ENCODE measurements around the gene KDM4B.

The KDM4B gene

DNA sequence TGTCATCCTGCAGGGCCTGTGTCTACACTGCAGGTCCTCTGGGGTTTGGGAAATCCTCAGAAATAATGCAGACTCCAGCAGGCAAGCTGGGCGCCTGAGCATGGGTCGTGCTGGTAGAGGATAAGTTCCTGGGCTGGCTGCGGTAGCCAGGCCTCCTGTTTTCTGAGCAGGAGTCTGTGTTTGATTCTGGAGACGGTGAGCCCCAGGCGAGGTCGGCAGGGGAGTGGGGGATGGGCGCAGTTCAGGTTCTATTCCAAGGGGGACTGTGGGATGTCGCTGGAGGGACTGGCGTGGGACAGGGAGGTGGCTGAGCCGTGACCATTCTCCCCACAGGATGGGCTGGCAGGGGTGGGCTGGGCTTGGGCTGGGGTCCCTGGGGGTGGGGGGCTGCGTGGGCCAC is 154.7 kb downstream of the KDM4B start:
- H3K27ac ChIP-seq, result no peak overlapping the region
- no peak for TF ChIP-seq ZFX (IDR thresholded peaks at IDR 0.05)
- TF ChIP-seq, protein P1, sequence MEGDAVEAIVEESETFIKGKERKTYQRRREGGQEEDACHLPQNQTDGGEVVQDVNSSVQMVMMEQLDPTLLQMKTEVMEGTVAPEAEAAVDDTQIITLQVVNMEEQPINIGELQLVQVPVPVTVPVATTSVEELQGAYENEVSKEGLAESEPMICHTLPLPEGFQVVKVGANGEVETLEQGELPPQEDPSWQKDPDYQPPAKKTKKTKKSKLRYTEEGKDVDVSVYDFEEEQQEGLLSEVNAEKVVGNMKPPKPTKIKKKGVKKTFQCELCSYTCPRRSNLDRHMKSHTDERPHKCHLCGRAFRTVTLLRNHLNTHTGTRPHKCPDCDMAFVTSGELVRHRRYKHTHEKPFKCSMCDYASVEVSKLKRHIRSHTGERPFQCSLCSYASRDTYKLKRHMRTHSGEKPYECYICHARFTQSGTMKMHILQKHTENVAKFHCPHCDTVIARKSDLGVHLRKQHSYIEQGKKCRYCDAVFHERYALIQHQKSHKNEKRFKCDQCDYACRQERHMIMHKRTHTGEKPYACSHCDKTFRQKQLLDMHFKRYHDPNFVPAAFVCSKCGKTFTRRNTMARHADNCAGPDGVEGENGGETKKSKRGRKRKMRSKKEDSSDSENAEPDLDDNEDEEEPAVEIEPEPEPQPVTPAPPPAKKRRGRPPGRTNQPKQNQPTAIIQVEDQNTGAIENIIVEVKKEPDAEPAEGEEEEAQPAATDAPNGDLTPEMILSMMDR (conservative IDR thresholded peaks at IDR 0.05), result no peak

DNA sequence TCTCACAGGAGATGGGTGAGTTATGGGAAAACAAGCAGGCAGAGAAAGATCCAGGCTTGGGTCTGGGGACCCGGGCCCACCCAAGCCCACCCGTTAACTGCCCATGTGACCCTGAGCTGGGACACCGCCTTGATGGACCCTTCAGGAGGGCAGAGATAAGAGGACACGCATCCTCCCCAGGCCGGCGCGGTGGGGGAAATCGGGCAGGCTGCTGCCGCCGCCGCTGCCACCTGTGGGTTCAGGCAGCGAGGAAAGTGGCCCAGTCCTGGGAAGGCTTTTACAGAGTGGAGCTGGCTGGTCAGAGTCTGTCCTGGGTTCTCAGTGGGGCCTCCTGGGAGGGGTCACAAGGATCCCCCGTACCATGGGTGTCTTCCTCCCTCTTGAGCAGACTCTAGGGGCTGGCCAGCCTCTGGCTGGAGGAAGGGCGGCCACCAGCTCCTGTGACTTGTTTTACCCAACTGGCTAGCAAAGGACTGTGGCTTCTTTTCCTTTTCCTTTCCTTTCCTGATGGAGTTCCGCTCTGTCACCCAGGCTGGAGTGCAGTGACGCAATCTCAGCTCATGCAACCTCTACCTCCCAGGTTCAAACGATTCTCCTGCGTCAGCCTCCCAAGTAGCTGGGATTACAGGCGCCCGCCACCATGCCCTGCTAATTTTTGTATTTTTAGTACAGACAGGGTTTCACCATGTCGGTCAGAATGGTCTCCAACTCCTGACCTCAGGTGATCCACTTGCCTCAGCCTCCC is 155.4 kb downstream of the KDM4B start:
- no peak overlapping the region for H3K27ac ChIP-seq
- no peak for TF ChIP-seq ZFX (IDR thresholded peaks at IDR 0.05)
- TF ChIP-seq, protein P1 (conservative IDR thresholded peaks at IDR 0.05), result no peak

DNA sequence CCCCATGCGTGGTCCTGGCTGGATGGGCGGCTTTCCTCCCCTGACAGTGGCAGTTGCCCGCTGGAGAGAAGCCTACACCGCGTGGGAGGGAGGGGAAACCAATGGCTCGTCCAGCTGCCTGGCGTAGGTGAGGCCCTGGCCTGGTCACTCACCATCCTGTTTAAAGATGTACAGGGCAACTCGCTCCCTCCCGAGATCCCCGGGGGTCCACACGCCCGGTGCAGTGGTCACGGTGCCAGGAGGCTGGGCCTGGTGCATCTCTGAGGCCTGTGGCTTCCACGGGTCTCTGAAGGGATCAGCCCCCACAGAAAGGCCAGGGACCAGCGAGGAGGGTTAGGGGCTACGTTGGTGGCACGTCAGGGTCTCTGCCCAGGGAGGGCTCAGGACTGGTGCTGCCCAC is 156.5 kb downstream of the KDM4B start:
- no peak overlapping the region for H3K27ac ChIP-seq
- TF ChIP-seq, protein P1 (conservative IDR thresholded peaks at IDR 0.05), result no peak
- no peak for TF ChIP-seq ZFX (IDR thresholded peaks at IDR 0.05)

DNA sequence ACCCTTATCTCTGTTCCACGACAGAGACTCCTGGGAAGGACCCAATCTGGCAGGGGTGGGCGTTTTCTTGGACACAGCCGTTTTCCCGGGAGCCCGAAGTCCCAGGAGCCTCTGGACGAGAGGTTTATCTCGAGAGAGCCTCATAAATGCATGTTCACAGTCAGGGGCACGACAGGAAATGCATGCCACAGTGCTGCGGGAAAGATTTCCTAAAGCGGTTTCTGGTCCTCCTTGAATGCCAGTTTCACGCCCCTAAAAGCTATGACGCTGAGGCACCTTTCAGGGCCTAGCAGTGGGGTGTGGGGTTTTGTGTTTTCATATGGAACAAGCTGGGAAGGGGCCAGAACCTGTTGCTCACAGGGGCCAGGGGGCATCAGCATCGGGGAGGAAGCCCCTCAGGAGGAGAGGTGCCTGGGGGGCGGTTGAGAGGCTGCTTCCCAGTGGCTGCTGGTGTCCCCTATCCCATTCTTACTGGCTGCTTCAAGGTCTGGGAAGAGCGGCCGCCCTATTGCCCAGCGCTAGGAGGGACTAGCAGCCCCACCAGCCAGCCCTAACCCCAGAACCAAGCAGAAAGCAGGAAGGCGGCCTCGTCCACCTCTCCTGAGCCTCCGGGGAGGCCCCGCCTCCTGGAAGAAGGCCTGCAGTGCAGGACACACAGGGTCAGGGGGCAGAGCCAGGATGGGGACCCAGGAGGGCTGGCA is 157.0 kb downstream of the KDM4B start:
- TF ChIP-seq, protein P1 (conservative IDR thresholded peaks at IDR 0.05), result no peak
- TF ChIP-seq ZFX (IDR thresholded peaks at IDR 0.05), result no peak
- no peak overlapping the region for H3K27ac ChIP-seq

DNA sequence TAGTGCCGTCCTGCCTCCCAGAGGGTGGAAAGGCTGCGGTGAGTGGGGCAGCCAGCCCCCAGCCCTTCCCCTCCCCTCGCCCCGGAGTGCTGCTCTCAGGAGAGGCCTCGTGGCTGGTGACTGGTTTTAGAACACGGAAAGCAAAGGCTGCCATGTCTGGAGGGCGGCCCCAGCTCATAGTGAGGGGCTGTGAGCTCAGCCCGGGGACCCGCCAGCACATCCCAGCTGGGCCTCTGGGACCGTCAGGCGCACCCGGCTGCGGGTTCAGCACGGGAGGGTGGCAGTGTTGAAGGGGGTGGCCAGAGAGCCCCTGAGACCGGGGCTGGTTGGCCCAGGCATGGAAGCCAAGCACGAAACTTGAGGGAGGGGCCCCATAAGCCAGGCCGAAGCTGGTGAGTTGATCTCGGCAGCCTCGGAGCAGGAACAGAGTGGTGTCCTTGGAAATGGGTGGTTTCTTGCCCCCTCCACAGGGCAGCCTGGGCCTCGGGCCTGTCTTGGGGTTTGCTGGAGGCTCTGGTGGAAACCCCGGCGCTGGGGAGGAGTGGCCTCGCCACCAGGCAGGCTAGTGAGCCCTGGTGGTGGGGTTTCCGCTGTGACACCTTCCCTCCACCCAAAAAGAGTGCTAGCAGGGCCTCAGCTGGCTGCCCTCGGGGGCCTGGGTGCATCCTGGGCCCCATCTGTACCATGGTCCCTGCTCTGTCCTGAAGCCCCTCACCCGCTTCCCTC is 157.7 kb downstream of the KDM4B start:
- H3K27ac ChIP-seq, result no peak overlapping the region
- no peak for TF ChIP-seq ZFX (IDR thresholded peaks at IDR 0.05)
- TF ChIP-seq, protein P1 (conservative IDR thresholded peaks at IDR 0.05), result no peak

DNA sequence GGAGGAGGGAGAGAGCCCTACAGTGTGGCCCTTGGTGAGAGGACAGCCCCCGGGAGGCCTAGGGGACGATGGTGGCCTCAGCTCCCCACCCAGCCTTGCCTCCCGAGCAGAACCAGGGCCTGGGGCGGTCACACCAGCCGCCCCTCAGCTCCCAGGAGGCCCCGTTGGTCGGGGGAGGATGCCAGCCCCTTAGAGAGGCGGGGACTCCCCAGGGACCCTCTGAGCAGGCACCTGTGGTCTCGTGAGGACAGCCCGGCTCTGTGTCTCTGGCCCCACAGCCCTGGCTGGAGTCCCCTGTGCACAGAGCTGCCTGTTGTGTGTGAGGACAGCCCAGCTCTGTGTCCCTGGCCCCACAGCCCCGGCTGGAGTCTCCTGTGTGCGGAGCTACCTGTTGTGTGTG is 158.8 kb downstream of the KDM4B start:
- no peak overlapping the region for H3K27ac ChIP-seq
- TF ChIP-seq ZFX (IDR thresholded peaks at IDR 0.05), result no peak
- TF ChIP-seq, protein P1 (conservative IDR thresholded peaks at IDR 0.05), result no peak

Measured in C4-2B (cell line).